Omental fat pad (tissue), 4 donors: ENCODE measurements around the gene SNAP29. TPM values are rescaled to one million over a fixed set of nuclear protein-coding genes. Genes with fewer than 3 reads are reported as not detected.
"Not testable (repeated sequence)": the region's sequence is repeated elsewhere in the genome, so short reads cannot be mapped to it uniquely, and the experiment has no call there.

Experiments
- ATAC-seq: fragments of 150-250 bp; one replicate; pipeline ENCODE4 v1.9.1; 2016; ENCODE audit warnings: mild to moderate bottlenecking, moderate library complexity; ENCODE audit not compliant: low FRiP score
- DNase-seq: peaks from one replicate; pipeline ENCODE4 v3.0.0-alpha.2; 2019; ENCODE audit warnings: low spot score
- total RNA-seq, 4 donors: library from RNA; depleted of rRNA; stranded (reverse); fragments of >200 nt; gene quantifications; one replicate each; pipeline ENCODE4 v1.1.0, GENCODE V29; 2016
- TF ChIP-seq, protein P1 (sequence below), 3 donors: fragments of 450-650 bp; IDR thresholded peaks; one replicate each; pipeline ENCODE4 v1.5.1; 2016 to 2017; ENCODE audit warnings: antibody characterized with exemption in 3 of 3, mild to moderate bottlenecking in 3 of 3, moderate library complexity in 2 of 3

The SNAP29 gene
- total RNA-seq, 4 donors from 2014 or later = 17.2 to 25.1 (median 20.1) TPM

- no peak for DNase-seq
- no peak for ATAC-seq
- TF ChIP-seq, protein P1, sequence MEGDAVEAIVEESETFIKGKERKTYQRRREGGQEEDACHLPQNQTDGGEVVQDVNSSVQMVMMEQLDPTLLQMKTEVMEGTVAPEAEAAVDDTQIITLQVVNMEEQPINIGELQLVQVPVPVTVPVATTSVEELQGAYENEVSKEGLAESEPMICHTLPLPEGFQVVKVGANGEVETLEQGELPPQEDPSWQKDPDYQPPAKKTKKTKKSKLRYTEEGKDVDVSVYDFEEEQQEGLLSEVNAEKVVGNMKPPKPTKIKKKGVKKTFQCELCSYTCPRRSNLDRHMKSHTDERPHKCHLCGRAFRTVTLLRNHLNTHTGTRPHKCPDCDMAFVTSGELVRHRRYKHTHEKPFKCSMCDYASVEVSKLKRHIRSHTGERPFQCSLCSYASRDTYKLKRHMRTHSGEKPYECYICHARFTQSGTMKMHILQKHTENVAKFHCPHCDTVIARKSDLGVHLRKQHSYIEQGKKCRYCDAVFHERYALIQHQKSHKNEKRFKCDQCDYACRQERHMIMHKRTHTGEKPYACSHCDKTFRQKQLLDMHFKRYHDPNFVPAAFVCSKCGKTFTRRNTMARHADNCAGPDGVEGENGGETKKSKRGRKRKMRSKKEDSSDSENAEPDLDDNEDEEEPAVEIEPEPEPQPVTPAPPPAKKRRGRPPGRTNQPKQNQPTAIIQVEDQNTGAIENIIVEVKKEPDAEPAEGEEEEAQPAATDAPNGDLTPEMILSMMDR (IDR thresholded peaks at IDR 0.05) = no peak
These were observed 21.6 kb upstream of the SNAP29 start for GRCh38 chr22:20836987-20837823.

GRCh38 chr22:20839354-20839753, 19.5 kb upstream of the SNAP29 start:
- ATAC-seq, DNase-seq: not testable (repeated sequence)

- ATAC-seq (no peak), DNase-seq (no peak)
- TF ChIP-seq, protein P1 (IDR thresholded peaks at IDR 0.05) = no peak
These were observed 18.8 kb upstream of the SNAP29 start for GRCh38 chr22:20839837-20840645.

DNA sequence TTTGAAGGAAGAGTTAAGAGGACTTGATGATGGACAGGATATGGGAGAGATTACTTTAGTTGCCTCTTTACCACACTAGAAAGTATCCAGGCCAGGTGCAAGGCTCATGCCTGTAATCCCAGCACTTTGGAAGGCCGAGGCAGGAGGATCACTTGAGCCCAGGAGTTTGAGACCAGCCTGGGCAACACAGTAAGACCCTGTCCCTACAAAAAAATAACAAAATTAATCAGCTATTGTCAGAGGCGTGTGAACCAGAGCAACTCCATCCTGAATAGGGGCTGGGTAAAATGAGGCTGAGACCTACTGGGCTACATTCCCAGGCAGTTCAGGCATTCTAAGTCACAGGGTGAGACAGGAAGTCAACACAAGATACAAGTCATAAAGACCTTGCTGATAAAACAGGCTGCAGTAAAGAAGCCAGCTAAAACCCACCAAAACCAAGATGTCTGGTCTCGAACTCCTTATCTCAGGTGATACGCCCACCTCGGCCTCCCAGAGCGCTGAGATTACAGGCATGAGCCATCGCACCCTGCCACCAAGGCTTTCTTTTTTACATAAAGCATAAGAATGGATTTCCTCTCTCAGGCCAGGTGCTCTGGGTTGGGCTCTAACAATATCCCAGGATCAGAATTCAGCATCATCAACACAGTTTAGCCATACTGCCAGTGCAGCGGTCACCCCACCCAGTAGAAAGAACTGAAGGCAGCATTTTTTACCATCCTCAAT, 18.0 kb upstream of the SNAP29 start:
- DNase-seq (no peak), ATAC-seq (no peak)
- TF ChIP-seq, protein P1 (IDR thresholded peaks at IDR 0.05) = no peak

- TF ChIP-seq, protein P1 (IDR thresholded peaks at IDR 0.05) = no peak
- ATAC-seq (no peak), DNase-seq (no peak)
These were observed 15.3 kb upstream of the SNAP29 start for GRCh38 chr22:20843501-20843900.

DNA sequence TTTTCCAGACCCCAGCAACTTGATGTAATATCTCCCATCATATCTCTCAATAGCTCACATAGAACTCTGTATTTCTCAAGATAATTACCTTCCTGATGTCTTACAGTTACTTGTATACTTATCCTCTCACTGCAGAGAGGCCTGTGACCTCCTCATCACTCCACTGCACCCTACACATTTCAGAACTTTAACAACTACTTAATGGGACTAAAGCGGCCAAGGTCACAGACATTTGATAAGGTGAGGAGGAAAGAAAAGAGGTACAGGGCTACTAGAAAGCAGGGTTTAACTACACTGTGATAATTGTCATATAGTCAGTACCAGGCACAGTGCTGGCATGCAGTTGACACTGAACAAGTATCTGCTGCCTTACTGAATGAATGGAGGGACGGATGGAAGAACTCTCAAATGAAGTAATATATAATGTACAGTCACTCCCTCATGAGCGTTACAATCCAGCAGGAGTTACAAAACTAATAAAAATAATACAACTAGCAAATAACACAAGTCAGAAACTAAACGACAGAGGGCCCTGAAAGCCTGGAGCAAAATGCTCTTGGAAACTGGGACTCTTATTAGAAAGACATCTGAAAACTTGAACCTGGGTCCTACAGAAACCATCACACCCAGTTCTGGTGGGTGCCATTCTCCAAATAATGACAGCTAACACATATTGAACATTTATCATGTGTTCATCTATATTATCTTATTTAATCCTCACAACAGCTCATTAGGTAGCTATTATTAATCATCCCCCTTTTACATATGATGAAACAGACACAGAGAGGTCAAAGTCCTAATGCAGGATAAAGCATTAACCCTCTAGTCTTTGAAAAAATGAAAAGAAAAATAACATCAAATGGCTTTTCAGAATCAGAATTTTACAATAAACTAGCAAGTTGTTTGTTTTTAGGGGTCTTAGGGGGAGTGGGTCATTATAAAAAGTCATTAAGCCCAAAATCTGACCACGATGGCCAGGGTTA, 14.5 kb upstream of the SNAP29 start:
- TF ChIP-seq, protein P1 (IDR thresholded peaks at IDR 0.05) = no peak
- DNase-seq (no peak), ATAC-seq (no peak)
